Ovary (tissue), 9 donors: ENCODE results near the gene CHST9. TPM values are rescaled to one million over a fixed set of nuclear protein-coding genes. Genes with fewer than 3 reads are reported as not detected.

Source experiments
- DNase-seq, 5 donors: peaks; one replicate each; pipeline ENCODE4 v3.0.0-alpha.2; 2019 to 2020
- H3K27ac ChIP-seq, 2 donors: fragments of 200-600 bp; one replicate each; pipeline versions ENCODE4 v1.5.1 to v1.8.0; 2019 to 2022
- H3K27me3 ChIP-seq: fragments of 200-600 bp; one replicate; pipeline ENCODE4 v1.8.0; 2022
- H3K36me3 ChIP-seq: fragments of 200-600 bp; sonication (generic); one replicate; pipeline ENCODE4 v1.5.1; 2019
- H3K4me1 ChIP-seq: one replicate; pipeline ENCODE4 v1.8.1; 2013; ENCODE audit warnings: mild to moderate bottlenecking, moderate library complexity; ENCODE audit not compliant: insufficient read depth
- H3K4me3 ChIP-seq: fragments of 200-600 bp; sonication (generic); one replicate; pipeline ENCODE4 v1.5.1; 2017
- H3K9me3 ChIP-seq, 2 donors: fragments of 200-600 bp in 1 of 2; sonication (generic) in 1 of 2; one replicate each; pipeline versions ENCODE4 v1.5.1 to v1.8.1; 2013 to 2019; ENCODE audit warnings: mild to moderate bottlenecking in 1 of 2, moderate library complexity in 1 of 2
- CTCF ChIP-seq, 3 donors: fragments of 450-650 bp in 2 of 3; fragments of 200-600 bp in 1 of 3; IDR thresholded peaks; one replicate each; pipeline versions ENCODE4 v1.5.1 to v1.8.0; 2016 to 2022; ENCODE audit warnings: antibody characterized with exemption in 3 of 3, mild to moderate bottlenecking in 1 of 3
- EP300 ChIP-seq: sonication (generic); formaldehyde crosslinking; IDR thresholded peaks from one replicate; pipeline ENCODE4 v1.6.1; 2017; ENCODE audit warnings: antibody characterized with exemption
- POLR2A ChIP-seq: fragments of 450-650 bp; IDR thresholded peaks from one replicate; pipeline ENCODE4 v1.6.1; 2017; ENCODE audit warnings: antibody characterized with exemption, mild to moderate bottlenecking, moderate library complexity
- WGBS, 3 donors: extraction: QIAGEN DNeasy Blood & Tissue Kit in 1 of 3; methylation state at CpG; one replicate each; pipeline versions ENCODE4 v1.1.5 to v1.1.7; 2013 to 2017; 5-methylcytosine and 5-hydroxymethylcytosine counted together
- intact Hi-C, 4 donors: fragments of 100-400 bp; cut with DNase I; formaldehyde crosslinking; loops; one replicate each; pipeline versions ENCODE4 v1.11.0 to v1.15.1; 2022 to 2023
- polyA plus RNA-seq, 2 donors: library from polyadenylated mRNA; stranded (reverse); fragments of 200-250 nt in 1 of 2; fragments of 350-450 nt in 1 of 2; fragmentation: Illumina TruSeq in 1 of 2; extraction: RNeasy Lipid Tissue Mini Kit (QIAGEN cat#74804) in 1 of 2; gene quantifications; one replicate each; pipeline ENCODE4 v1.2.3, GENCODE V29; 2013 to 2014
- total RNA-seq, 7 donors: library from RNA; depleted of rRNA in 2 of 7; stranded (reverse); fragments of >200 nt in 2 of 7; fragmentation: NEBNext Ultra II Directional in 3 of 7; extraction: Animal tissue kit (Norgen Biotek cat#: 25700) in 3 of 7; gene quantifications; one replicate each; pipeline versions ENCODE4 v1.1.0 to v1.2.4, GENCODE V29; 2016 to 2023
- donor health status: DM: no; HTN: no; CAD: no; lungs with moderate emphysema.
- donor health status: DM: no; HTN: no; CAD: no.
- donor health status: Bipolar disorder and iron deficiency.
- donor health status: DM: yes; HTN: yes; CAD: no.
- donor health status: DM: no; HTN: no; CAD: no.
- donor health status: DM: yes; HTN: yes; CAD: no.

Gene CHST9
- total and polyA plus RNA-seq, 9 donors: 0.02 to 3.6 (median 0.12) TPM; not detected in 1

- intact Hi-C loops: no loop called here
These were observed 264.5 kb downstream of the CHST9 start for GRCh38 chr18:26920644-26921043.

GRCh38 chr18:26919627-26920026 lies 265.5 kb downstream of the CHST9 start:
- Histone ChIP-seq H3K27ac (no peak overlapping the region), H3K9me3 (no peaks in the 10 kb centered on the region), H3K4me3 (no peak overlapping the region), H3K4me1 (peaks cover 3% of the 10 kb centered on the region), H3K36me3 (no peaks in the 10 kb centered on the region), H3K27me3 (no peaks in the 10 kb centered on the region)
- no peak for TF ChIP-seq CTCF (IDR thresholded peaks at IDR 0.05)
- TF ChIP-seq POLR2A: no peak
- no peak for TF ChIP-seq EP300
- WGBS, 3 donors: 4 to 9% (median 7%) methylated on average over 1 of the region's 1 CpG
- DNase-seq: no peak
- intact Hi-C loops: no loop called here

More at GRCh38 chr18:26920644-26921043, 264.5 kb downstream of the CHST9 start:
- WGBS, 3 donors: 55 to 72% (median 71%) methylated on average over 4 of the region's 4 CpGs
- Histone ChIP-seq H3K27me3 (no peaks in the 10 kb centered on the region), H3K36me3 (no peaks in the 10 kb centered on the region), H3K4me1 (peaks cover 3% of the 10 kb centered on the region), H3K9me3 (no peaks in the 10 kb centered on the region), H3K27ac (no peak overlapping the region), H3K4me3 (no peak overlapping the region)
- no peak for DNase-seq
- no peak for TF ChIP-seq POLR2A
- TF ChIP-seq EP300: no peak
- TF ChIP-seq CTCF (IDR thresholded peaks at IDR 0.05): no peak

GRCh38 chr18:26919201-26919600 lies 265.9 kb downstream of the CHST9 start:
- 49 to 59% (median 49%) methylated on average over 2 of the region's 2 CpGs for WGBS, 3 donors
- no peaks in the 10 kb centered on the region for H3K9me3 ChIP-seq
- H3K27me3 ChIP-seq: no peaks in the 10 kb centered on the region
- intact Hi-C loops: no loop called here
- H3K36me3 ChIP-seq: no peaks in the 10 kb centered on the region
- H3K27ac ChIP-seq: no peak overlapping the region
- H3K4me3 ChIP-seq: no peak overlapping the region
- DNase-seq: no peak
- TF ChIP-seq POLR2A (no peak), EP300 (no peak), CTCF (IDR thresholded peaks at IDR 0.05) (no peak)
- peaks cover 3% of the 10 kb centered on the region for H3K4me1 ChIP-seq

- Histone ChIP-seq H3K4me1 (peaks cover 3% of the 10 kb centered on the region), H3K4me3 (no peak overlapping the region), H3K36me3 (no peaks in the 10 kb centered on the region), H3K27me3 (no peaks in the 10 kb centered on the region), H3K27ac (peak overlapping the region in 1 of 2 donors; percentile 17), H3K9me3 (no peaks in the 10 kb centered on the region)
- intact Hi-C loops: no loop called here
- whole genome bisulfite sequencing, 3 donors: 27 to 31% (median 28%) methylated on average over 4 of the region's 4 CpGs
- DNase-seq: no peak
- TF ChIP-seq EP300 (no peak), CTCF (IDR thresholded peaks at IDR 0.05) (no peak), POLR2A (no peak)
These were observed 273.3 kb downstream of the CHST9 start for GRCh38 chr18:26911840-26912239.
